Glutamatergic neuron (in vitro differentiated cells): ENCODE data around the gene MATK. TPM values are rescaled to one million over a fixed set of nuclear protein-coding genes. Genes with fewer than 3 reads are reported as not detected.

ENCODE experiments used
- DNase-seq: peaks from one replicate; pipeline ENCODE4 v3.0.0; 2022
- H3K27ac Mint-ChIP-seq: one replicate; pipeline ENCODE4 v1.8.0; 2020; ENCODE audit warnings: mild to moderate bottlenecking, mixed read lengths, inconsistent platforms; ENCODE audit not compliant: unreplicated experiment
- H3K27me3 Mint-ChIP-seq: one replicate; pipeline ENCODE4 v1.8.0; 2020; ENCODE audit warnings: mild to moderate bottlenecking, moderate library complexity, mixed read lengths, inconsistent platforms; ENCODE audit not compliant: unreplicated experiment
- H3K36me3 Mint-ChIP-seq: one replicate; pipeline ENCODE4 v1.8.0; 2020; ENCODE audit warnings: mild to moderate bottlenecking, mixed read lengths, inconsistent platforms; ENCODE audit not compliant: unreplicated experiment
- H3K4me1 Mint-ChIP-seq: one replicate; pipeline ENCODE4 v1.8.0; 2020; ENCODE audit warnings: mild to moderate bottlenecking, low read depth, mixed read lengths, inconsistent platforms; ENCODE audit not compliant: unreplicated experiment
- H3K4me3 Mint-ChIP-seq: one replicate; pipeline ENCODE4 v1.8.0; 2020; ENCODE audit warnings: mild to moderate bottlenecking, mixed read lengths, inconsistent platforms; ENCODE audit not compliant: unreplicated experiment
- H3K9me3 Mint-ChIP-seq: one replicate; pipeline ENCODE4 v1.8.0; 2020; ENCODE audit warnings: mild to moderate bottlenecking, moderate library complexity, mixed read lengths, inconsistent platforms; ENCODE audit not compliant: unreplicated experiment
- long read RNA-seq: library from polyadenylated mRNA; unstranded; transcript quantifications from one replicate; pipeline ENCODE4 v2.0.0, GENCODE V29; 2020; ENCODE audit not compliant: unreplicated experiment
- total RNA-seq: library from RNA; stranded (reverse); fragmentation: NEBNext Ultra II Directional; extraction: Animal tissue kit (Norgen Biotek cat#: 25700); gene quantifications from one replicate; pipeline ENCODE4 v1.2.1, GENCODE V29; 2021; ENCODE audit not compliant: unreplicated experiment
- TF ChIP-seq, protein P1 (sequence below): fragments of 200-600 bp; sonication (generic); IDR thresholded peaks from one replicate; pipeline ENCODE4 v1.5.0; 2021; ENCODE audit not compliant: partially characterized antibody, unreplicated experiment

Gene MATK, protein sequence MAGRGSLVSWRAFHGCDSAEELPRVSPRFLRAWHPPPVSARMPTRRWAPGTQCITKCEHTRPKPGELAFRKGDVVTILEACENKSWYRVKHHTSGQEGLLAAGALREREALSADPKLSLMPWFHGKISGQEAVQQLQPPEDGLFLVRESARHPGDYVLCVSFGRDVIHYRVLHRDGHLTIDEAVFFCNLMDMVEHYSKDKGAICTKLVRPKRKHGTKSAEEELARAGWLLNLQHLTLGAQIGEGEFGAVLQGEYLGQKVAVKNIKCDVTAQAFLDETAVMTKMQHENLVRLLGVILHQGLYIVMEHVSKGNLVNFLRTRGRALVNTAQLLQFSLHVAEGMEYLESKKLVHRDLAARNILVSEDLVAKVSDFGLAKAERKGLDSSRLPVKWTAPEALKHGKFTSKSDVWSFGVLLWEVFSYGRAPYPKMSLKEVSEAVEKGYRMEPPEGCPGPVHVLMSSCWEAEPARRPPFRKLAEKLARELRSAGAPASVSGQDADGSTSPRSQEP
- total RNA-seq, result not detected
- long read RNA-seq, result 0 reads

DNA sequence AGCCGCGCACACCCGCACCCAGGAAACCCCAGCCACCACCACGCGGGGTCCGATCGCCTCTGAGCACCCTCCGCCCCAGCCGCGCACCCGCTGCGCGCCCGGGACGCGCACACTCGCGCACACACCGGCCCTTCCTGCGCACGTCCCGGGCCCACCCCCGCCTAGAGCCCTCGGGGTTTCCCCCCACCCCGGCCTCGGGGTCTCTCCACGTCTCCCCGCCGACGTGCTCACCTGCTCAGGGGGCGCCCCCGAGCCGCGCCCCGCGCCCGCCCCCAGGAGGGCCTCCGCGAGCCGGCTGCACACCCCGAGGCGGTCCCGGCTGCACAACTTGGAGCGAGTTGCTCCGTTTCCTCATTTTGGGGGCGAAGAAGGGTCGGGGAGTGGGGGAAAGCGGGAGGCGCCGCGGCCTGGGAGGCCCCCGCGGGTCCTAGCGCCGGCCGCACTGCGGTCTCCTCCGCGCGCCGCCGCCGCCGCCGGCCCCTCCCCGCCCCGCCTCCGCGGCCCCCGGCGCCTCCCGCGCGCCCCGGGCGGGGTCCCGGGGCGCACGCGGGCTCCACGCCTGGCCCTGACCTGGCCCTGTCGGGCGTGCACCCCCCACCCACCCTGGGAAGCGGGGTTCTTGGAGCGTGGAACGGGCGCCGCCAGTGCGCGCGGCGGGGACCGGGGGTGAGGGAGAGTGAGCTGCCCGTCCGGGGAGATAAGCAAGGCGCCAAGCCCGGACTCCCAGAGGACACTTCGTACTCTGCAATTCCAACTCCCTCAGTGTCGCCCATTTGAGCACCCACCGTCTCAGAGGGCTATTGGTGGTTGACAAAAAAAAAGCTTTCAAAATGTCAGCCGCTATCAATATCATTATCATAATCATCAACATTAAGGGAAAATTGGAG, at the start of gene MATK:
Gene MATK (minus strand): TSS at position 444 of the 887 bp plus-strand sequence. CDS start 1,246 bp downstream, outside the sequence.
- Mint-ChIP-seq H3K9me3 (peaks cover 8% of the 10 kb centered on the region), H3K27ac (no peak within 1 kb of the TSS), H3K4me1 (no peaks in the 10 kb centered on the region), H3K36me3 (peaks cover 20% of the 10 kb centered on the region), H3K27me3 (peaks cover 19% of the 10 kb centered on the region), H3K4me3 (peak within 1 kb of the TSS; percentile 73)
- DNase-seq, result no peak
- TF ChIP-seq, protein P1, sequence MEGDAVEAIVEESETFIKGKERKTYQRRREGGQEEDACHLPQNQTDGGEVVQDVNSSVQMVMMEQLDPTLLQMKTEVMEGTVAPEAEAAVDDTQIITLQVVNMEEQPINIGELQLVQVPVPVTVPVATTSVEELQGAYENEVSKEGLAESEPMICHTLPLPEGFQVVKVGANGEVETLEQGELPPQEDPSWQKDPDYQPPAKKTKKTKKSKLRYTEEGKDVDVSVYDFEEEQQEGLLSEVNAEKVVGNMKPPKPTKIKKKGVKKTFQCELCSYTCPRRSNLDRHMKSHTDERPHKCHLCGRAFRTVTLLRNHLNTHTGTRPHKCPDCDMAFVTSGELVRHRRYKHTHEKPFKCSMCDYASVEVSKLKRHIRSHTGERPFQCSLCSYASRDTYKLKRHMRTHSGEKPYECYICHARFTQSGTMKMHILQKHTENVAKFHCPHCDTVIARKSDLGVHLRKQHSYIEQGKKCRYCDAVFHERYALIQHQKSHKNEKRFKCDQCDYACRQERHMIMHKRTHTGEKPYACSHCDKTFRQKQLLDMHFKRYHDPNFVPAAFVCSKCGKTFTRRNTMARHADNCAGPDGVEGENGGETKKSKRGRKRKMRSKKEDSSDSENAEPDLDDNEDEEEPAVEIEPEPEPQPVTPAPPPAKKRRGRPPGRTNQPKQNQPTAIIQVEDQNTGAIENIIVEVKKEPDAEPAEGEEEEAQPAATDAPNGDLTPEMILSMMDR, result no peak

DNA sequence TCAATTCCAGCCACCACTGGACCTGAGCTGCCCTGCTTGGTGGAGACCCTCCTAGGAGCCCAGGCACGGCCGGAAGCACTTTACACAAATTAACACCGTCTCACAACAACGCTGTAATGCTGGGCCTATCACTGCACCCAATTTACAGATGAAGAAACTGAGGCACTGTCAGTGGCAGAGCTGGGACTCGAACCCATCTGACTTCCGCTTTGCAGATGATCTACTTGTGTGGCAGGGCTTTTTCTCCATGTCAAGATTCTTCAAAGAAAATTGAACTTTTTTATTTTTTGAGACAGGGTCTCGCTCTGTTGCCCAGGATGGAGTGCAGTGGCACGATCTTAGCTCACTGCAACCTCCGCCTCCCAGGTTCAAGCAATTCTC, 48.9 kb upstream of the MATK start:
- TF ChIP-seq, protein P1, result no peak
- H3K36me3 Mint-ChIP-seq, result no peaks in the 10 kb centered on the region

DNA sequence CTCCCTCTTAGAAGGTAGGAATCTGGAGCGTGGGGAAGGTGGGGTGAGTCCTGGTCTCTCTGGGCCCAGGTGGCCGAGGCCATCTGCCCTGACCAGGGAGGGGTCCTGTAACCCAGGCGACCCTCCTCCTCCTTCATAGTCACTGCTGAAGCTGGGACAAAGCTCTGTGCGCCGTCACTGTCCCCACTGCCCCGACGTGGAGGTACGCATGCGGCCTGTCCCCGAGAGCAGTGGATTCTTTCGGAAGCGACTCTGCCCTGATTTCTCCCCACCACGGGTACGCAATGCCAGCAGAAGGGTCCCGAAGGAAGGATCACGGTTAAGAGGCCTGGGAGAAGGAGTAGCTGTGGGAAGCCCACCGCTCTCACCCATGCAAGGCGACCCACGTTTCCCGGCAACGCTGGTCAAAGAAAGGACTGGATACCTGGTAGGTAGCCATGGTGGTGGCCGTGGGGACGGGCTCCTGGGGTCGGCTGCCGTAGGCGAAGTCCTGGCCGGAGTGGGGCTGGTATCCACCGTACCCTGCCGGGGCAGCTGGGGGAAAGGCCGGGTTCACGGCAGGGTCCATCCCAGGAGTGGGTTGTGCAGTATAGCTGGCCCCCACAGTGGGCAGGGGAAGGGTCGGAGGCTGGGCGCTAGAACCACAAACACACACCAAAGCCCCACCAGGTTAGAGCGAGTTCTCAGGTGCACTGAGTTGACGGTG, 48.3 kb upstream of the MATK start:
- Mint-ChIP-seq H3K4me3 (no peak overlapping the region), H3K27me3 (peaks cover 2% of the 10 kb centered on the region), H3K36me3 (no peaks in the 10 kb centered on the region), H3K27ac (no peak overlapping the region), H3K9me3 (peaks cover 2% of the 10 kb centered on the region), H3K4me1 (peaks cover 13% of the 10 kb centered on the region)
- TF ChIP-seq, protein P1, result no peak
- no peak for DNase-seq

More for the DNA sequence above, 48.9 kb upstream of the MATK start:
- no peak overlapping the region for H3K4me3 Mint-ChIP-seq
- peaks cover 16% of the 10 kb centered on the region for H3K4me1 Mint-ChIP-seq
- peaks cover 2% of the 10 kb centered on the region for H3K27me3 Mint-ChIP-seq
- H3K27ac Mint-ChIP-seq, result no peak overlapping the region
- DNase-seq, result no peak
- H3K9me3 Mint-ChIP-seq, result peaks cover 2% of the 10 kb centered on the region

DNA sequence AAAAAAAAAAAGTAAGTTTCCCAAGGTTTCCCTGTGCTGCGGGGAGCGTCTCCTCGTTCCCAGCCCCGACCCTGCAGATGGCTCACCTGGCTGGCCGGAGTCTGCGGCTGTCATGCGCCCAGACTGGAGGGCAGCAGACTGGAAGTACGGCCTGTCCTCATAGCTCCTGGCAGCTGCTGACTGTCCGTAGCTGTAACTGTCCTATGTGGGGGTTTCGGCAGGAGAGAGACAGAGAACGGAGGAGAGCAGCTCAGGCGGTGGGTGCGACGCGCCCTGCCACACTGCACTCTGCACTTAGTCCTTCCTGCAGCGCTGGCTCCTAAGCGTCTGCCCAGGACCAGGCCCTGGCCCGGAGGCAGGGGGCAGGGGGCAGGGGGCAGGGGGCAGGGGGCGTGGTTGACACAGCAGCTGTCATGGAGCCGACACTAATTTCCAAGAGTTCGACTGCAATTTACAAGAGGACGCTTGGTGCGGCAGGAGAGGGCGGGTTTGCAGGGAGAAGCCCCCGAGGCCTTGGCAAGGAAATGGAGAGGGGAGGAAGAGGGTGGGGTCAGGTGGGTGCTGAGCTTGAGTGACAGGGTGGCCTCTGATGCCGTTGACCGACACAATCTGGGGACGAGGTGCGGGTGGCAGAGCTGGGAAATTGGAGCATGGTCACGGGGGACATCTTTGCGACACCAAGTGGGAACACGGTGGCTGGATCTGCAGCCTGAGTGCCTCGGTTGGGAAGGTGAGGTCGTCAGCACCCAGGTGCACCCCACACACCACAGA, 47.6 kb upstream of the MATK start:
- no peak for DNase-seq
- Mint-ChIP-seq H3K27me3 (peaks cover 2% of the 10 kb centered on the region), H3K27ac (peak overlapping the region; percentile 28), H3K4me3 (no peak overlapping the region), H3K36me3 (no peaks in the 10 kb centered on the region), H3K9me3 (peaks cover 2% of the 10 kb centered on the region), H3K4me1 (peaks cover 12% of the 10 kb centered on the region)
- TF ChIP-seq, protein P1, result no peak
